Ammon's horn (tissue), 1 donor: ENCODE results near the gene FARSB.
A peak's percentile ranks its signal among the peaks of the same experiment; 100 is the strongest.
"Not testable (repeated sequence)": the region's sequence is repeated elsewhere in the genome, so short reads cannot be mapped to it uniquely, and the experiment has no call there.

Experiments
- DNase-seq: peaks from one replicate; pipeline ENCODE4 v3.0.0-alpha.2; 2016; ENCODE audit warnings: low spot score

The FARSB gene

DNA sequence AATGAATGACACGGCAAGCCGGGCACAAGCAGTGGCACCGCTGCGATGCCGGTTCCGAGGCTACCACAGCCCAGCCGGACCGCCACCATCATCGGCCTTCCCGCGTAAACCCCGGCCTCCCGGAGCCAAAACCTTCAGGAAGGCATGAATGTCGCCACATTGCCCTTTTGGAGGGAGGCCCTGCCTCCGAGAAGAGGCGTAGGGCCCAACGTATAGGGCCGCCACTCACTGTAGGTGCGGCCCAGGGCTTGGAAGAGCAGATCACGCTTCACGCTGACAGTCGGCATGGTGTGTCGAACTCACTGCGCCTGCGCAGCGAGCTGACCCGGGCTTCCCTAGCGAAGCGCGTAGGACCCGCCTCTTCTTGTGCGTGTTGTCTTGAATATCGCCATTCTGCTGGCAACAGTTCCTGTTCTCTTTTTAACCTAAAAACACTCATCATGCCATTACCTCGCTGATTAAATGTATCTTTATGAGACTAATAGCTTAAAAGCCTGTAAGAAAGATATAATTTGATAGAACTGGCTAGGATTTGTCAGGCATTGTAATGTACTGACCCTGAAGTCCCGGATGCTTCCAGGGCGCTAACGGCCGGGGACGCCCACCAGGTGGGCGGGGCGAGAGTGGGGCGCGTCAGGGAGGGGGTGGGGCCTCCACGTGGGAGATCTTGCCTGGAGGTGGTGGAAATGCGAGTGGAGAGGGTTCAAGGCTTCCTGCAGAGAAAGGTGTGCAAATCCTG, at the start of gene FARSB:
Gene FARSB, minus strand, starts transcription at position 306 of the 739 bp plus-strand sequence. Its CDS starts 19 bp downstream, at position 287.
- peak; percentile 97 for DNase-seq

DNA sequence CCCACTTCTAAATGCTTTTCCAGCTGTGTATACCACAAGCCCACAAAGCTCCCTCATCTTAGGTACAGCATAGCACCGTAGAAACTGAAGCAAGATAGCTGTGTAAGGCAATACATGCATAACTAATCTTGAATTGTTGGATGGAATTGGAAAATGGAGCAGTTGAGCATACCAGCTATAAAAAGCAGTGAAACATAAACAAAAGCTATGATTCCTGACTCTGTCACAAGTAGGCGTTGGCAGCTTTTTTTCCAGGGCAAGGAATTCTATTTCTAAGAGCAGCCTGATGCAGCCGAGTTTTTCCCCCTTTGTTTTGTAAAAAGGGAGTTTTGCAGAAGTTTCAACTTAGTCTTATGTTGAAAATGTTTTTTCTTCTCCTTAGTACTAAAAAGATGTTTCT, 48.0 kb upstream of the FARSB start:
- no peak for DNase-seq

DNA sequence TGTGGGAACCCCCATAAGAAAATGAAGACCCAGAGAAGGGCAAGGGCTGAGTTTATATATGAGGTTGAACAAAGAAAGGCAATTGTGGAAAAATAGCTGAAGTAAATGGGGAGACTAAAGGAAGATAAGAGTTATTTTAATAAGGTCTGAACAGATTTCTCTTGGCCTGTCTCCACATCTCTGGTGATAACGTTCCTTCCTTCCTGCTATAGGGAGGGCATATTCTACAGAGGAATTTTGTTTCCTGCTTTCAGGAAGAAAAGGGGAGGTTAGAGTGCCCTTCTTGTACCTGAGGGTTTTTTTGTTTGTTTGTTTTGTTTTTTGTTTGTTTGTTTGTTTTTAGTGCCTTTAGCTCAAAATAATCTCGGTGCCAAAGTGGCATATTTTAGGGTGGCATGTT, 47.2 kb upstream of the FARSB start:
- no peak for DNase-seq

DNA sequence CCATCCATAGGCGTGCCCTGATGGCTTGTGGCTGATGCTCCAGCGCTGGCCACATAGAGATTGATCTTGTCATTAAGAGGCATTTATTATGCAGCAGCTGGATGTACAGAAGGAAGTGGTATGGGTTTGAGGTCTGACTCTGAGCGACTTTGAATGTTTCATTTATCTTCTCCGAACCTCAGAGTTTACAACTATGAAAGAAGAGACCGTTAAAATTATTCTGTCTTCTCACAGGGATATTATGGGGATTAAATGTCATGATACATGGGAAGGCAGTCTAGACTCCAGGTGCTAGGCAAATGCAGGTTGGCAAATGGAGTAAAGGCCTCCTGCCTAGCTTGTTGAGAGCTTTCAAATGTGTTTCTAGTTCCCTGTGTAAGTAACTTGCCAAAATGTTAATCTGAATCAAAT, 45.8 kb upstream of the FARSB start:
- DNase-seq, result no peak

DNA sequence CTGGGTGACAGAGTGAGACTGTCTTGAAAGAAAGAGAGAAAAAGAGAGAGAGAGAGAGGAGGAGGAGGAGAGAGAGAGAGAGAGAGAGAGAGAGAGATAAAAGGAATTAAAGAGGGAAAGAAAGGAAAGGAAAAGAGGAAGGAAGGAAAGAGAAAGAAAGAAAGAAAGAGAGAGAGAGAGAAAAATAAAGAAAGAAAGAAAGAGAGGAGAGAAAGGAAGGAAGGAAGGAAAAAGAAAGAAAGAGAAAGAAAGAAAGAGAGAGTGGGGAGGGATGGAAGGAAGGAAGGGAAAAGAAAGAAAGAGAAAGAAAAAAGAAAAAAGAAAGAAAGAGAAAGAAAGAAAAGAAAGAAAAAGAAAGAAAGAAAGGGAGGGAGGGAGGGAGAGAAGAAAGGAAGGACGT, 45.3 kb upstream of the FARSB start:
- DNase-seq, result no peak

DNA sequence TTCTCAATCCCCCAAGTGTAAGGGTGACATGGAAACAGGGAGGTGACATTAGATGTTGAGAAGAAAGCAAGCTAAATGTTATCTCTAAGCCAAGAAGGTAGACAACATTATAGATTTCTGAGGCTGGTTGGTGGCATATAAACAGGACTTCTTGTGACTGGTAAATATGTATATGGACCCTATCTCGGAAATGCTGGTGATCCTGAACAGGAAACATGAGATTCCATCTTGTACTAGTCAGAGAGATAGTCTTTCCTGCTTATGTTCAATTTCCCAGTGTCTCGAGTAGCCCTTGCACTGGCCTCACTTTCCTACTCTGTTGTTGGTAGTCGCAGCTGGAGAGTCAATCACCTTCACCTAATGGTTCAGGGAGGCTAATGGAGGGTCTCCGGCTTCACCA, 42.4 kb upstream of the FARSB start:
- no peak for DNase-seq

DNA sequence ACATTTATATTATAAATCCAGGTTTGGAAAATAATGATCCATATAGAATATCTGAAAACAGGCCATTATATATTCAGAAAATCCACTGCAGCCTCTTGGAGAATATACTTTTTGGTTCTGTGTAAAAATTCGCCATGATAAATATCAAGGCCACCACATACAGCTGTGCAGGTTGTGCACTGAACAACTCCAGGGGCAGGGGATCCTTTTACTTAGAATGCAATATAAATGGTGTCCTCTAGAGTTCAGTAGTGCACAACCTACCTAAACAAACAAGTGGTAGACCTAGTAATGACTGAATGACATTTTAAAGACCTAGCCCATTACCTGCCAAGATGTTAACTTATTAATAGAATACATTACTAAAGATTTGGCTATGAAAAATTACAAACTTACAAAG, 37.9 kb upstream of the FARSB start:
- no peak for DNase-seq

DNA sequence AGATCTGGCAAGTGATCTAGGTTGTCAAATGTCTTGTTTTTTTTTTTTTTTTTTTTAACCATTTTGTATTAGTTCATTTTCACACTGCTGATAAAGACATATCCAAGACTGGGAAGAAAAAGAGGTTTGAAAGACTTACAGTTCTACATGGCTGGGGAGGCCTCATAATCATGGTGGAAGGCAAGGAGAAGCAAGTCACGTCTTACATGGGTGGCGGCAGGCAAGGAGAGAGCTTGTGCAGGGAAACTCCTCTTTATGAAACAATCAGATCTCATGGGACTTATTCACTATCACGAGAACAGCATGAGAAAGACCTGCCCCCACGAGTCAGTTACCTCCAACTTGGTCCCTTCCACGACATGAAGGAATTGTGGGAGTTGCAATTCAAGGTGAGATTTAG, 37.5 kb upstream of the FARSB start:
- not testable (repeated sequence) for DNase-seq

DNA sequence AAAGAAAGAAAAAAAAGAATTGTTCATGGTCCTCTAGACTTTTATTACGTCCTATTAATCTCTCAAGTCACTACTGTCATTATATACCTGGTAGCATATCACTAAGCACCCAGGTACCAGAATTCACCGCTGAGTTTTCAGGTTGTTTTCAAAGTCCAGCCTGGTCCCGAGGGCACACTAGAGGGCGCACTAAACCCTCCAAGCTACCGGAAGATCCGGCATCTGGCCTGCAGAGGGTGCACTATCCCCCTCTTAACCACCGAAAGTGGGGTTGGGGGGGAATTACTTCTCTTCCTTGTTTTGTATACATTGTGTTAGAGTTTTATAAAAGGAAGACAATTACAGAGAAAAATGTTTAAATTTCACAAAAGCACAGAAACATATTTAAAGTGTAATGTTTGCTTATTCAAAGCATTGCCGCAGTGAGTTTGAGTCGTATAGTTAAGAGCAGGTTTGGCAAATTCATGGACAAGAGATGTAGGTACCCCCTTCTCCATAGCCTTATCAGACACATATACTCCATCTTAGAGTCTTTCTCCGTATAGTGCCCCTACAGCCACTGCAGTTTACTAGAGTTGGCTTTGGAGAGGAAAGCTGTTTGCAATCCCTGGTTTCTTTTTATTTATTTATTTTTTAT, 34.8 kb upstream of the FARSB start:
- DNase-seq, result peak; percentile 78

DNA sequence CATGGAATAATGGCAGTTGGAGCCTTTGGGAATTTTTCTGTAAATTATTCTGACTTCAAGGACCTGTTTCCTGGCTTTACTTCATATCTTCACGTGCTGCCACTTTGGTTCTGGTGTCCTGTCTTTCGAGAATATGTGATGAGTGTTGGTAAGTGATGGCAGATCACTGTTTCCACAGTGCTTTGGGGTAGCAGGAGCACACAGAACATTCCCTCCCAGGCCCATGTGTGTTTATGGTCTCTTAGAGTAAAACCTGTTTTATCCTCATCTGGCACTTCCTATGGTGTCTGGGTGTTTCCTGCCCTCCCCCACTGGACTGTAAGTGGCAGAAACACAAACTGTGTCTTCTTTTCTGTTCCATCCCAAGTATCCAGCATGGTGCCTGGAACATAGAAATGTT, 33.4 kb upstream of the FARSB start:
- DNase-seq, result no peak

DNA sequence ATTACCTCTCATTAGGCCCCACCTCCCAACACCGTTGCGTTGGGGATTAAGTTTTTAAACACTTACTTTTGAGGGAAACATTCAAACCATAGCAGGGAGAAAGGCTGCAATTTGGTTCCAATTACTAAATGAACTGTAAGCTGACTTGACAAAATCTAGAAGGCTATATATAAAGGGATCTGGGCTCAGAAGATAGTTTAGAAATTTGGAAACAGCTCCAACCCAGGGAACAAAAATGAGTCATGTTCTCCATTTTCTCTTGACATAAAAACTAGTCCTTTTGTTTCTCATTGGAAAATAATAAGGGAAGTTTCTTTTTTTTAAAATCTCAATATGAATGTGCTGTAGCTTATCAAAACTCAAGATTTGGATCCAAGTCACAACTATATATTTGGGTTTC, 33.0 kb upstream of the FARSB start:
- no peak for DNase-seq

DNA sequence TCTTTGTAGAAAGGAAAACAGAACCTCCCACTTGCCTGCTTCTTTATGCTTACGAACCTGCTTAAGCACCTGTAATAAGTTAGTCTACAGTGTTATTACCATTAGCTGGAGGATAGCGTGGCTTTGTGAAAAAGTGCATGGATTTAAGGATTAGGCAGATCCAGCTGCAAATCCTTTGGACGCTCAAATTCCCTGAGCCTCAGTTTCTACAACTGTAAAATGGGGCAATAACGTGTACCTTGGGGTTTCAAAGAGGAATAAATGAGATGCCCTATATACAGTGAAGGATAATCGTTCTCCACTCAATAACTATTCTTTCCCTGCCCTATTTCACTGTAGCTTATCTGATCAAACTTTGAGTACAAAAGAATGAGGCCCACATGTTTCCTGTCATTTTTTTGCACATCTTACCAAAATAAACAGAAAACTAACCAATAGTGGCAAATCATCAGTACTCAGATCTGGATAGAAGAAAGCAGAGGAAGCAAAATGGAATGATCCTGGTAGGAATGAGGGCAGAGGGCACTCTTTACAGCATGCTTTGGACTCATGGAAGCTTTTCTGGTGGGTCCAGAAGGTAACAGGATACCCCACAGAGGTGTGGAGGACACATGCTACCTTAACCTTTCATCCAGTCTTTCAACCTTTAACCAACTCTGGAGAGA, 30.3 kb upstream of the FARSB start:
- DNase-seq, result no peak

DNA sequence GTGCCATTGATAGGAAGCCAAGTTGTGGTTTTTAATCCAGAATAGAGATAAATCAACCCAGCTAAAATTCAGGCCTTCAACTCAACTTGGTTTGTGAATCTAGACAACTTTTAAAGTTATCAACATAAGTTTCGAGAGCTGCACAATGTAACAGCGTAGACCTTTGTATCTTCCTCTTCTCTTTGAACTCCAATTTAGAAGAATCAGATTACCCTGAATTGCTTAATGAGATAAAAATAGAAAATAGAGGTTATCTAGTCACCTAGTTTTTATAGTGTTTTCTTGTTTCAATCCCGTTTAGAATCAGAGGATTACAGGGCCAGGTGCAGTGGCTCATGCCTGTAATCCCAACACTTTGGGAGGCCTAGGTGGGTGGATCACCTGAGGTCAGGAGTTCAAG, 27.9 kb upstream of the FARSB start:
- DNase-seq, result no peak

DNA sequence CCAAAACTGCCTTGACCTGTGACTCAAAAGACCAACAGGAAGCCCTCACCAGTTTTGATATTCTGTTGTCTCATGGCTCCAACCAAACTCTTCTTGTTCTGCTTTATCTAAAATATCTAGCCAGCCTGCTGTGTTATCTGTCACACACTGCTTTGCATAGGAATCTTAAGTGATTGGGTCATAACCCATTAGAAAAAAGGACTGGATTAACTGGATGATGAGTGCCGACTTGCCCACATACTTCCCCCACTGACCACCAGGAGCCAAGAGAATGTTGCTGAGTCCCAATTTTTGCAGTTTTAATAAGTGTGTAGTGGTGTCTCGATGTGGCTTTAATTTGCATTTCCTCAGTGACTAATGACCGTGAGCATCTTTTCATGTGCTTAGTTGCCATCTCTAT, 22.1 kb upstream of the FARSB start:
- DNase-seq, result no peak

DNA sequence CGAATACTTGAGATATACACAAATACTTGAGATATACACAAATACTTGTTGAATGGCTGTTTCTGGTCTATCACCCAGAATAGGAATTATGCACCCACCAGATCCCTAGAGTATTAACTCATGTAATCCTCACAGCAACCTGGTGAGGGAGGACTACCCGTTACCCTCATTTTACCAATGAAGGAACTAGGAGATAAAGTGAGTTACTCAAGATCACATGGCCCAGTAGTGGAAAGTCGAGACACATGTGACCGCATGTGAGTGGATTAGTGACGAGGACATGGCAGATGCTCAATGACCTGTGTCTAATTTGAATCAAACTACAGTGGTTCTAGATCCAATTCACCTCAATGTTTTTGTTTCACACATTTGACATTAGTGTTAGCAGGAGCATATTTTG, 18.0 kb upstream of the FARSB start:
- no peak for DNase-seq

DNA sequence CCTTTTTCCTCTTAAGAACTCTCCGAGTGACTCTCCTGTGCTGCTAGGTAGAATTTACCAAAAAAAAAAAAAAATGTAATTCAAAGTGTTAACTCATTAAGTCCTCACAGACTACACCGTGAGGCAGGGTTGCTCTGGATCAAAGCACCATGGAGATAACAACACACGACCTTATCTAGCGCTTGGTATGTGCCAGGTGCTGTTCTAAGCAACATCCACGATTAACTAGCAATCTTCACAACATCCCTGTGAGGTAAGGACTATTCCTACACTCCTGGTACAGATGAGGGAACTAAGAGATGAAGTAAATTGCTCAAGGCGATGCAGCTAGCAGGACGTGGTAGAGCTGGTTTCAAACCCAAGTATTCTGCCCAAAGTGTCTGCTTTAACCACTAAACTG, 17.4 kb upstream of the FARSB start:
- no peak for DNase-seq

DNA sequence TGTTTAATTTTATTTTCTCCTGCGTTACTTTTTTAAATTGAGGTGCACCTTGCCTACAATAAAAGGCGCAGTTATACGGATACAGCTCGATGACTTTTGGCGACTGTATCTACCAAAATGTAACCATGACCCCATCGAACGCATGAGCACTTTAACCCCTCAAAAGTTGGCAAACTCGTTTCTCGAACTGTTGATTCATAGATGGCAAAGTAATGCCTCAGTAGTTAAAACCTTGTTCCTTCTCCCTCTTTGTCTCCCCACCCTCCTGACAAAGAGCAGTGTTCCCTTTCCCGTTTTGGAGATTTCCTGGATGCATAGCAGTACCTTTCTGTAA, 16.1 kb upstream of the FARSB start:
- DNase-seq, result no peak

DNA sequence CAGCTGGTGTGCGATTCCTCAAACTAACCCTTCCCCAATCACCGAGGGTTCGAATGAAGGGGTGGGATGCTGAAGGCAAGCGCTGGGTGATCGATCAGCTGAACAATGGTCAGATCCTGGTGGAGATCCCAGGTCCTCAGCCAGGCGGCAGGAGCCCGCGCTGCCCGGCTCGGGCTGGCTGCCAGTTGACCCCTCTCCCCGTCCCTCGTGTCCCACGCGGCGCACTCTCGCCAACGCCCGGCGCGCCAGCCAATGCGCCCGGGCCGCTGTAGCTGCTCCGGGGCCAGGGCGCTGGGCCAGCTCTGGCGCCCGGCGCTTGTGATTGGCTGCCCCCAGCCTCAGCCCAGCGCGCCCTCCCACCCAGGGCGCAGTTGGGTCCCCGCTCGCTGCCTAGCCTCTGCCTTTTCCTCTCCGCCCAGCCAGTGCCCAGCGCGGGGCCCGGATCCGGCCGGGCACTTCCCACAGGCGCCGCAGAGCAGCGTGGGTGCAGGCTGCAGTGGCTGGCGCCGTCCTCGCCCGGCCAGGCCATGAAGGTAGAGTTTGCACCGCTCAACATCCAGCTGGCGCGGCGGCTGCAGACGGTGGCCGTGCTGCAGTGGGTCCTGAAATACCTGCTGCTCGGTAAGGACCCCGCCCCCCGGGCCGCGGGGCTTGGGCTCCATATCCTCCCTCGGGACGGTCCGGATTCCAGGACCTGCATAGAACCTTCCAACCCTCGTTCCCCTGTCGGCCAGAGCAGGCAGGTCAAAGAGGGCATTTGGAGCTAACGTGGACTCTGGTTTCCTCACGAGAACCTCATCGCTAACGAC, 15.6 kb upstream of the FARSB start, which contains the start of gene MOGAT1:
Gene MOGAT1, plus strand, starts transcription at position 400 of the 809 bp plus-strand sequence. Its CDS starts 128 bp downstream, at position 528.
- DNase-seq, result peak; percentile 54

DNA sequence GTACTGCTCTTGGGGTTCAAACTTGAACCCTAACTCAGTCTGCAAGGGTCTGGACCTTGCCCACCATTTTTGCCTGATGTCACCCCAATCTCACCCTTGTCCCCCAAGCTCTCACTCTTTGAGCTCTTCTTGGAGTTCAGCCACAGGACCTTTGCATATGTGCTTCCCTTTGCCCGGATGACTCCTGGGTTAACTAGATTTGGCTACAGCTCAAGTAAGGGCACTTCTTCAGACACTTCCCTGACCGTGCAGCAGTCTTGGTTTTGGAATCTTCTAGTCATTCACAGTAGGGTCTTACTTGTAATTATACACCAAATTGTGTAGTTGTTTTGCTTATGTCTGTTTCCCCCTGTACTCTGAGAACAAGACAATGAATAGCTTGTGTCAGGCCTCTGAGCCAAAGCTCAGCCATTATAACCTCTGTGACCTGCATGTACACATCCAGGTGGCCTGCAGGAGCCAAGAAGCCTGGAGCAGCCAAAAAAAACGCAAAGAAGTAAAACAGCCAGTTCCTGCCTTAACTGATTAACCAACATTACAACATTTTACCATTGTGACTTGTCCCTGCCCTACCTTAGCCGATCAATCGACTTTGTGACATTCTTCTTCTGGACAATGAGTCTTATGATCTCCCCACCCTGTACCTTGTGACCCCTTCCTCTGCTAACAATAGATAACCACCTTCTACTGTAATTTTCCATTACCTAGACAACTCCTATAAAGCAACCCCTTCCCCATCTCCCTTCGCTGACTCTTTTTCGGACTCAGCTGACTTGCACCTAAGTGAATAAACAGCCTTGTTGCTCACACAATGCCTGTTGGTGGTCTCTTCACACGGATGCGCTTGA, 14.5 kb upstream of the FARSB start:
- DNase-seq, result no peak

DNA sequence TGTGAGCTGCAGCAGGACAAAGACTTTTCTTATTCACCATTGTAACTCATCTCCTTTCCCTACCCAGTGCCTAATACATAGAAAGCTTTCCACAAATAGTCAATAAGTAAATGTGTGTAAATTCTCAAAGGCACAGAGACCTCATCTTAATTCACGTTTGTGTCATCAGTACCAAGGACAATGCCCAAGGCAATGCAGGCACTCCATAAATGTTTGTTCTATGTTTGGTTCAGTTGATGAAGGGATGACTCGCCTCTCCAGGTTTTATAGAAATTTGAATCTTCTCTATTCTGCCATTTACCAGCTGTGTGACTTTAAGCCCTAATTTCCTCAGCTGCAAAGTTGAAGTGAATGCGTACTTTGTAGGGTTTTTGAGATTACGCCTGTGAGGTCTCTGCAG, 13.5 kb upstream of the FARSB start:
- no peak for DNase-seq

DNA sequence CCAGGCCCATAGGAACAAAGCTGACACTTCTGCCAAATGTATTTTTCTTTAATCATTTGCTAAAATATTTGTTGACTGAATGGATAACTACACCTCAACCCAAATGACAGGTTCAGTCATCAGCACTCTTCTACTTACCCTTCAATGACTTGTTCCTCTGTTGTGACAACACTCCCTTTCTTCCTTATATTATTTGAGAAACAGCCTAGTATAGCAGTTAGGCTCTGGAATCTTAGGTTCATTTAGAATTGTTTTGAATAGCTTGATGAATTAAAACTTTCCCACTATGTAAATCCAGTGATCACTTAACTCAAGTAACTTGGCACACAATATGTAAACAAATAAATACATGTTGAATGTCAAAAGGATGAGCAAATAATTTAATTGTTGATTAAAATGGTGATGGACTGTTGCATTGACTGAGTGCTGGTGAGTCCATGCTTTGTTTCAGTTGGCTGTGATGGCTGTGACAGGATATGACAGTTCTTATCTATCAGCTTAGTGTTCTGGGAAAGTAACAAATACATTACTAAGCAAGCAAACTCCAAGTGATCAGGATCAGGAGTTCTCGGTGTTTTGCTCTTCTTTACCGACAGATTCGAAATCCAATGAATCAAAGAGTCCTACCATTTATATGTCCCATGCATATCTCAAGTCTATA, 12.7 kb upstream of the FARSB start:
- no peak for DNase-seq
